AML-193 (cell line): ENCODE measurements around the gene MTUS2.

ENCODE experiments used
- DNase-seq, 2 experiments: peaks; one replicate each; lab custom pipeline; 2025; lab: John Stamatoyannopoulos, UW

Gene MTUS2

GRCh38 chr13:29402166-29402636, 582.1 kb downstream of the MTUS2 start:
- no peak for DNase-seq

GRCh38 chr13:29405401-29405800, 585.3 kb downstream of the MTUS2 start:
- no peak for DNase-seq

- no peak for DNase-seq
Measured at GRCh38 chr13:29411481-29411880, 591.3 kb downstream of the MTUS2 start.

- no peak for DNase-seq
Measured at GRCh38 chr13:29418026-29418425, 597.9 kb downstream of the MTUS2 start.

GRCh38 chr13:29421118-29421517, 601.0 kb downstream of the MTUS2 start:
- DNase-seq, result no peak

- no peak for DNase-seq
Measured at GRCh38 chr13:29422015-29422414, 601.9 kb downstream of the MTUS2 start.

GRCh38 chr13:29423050-29423449, 602.9 kb downstream of the MTUS2 start:
- DNase-seq, result no peak

GRCh38 chr13:29427937-29428309, 607.8 kb downstream of the MTUS2 start:
- DNase-seq, result no peak

GRCh38 chr13:29428310-29429181, 608.4 kb downstream of the MTUS2 start:
- no peak for DNase-seq

GRCh38 chr13:29429286-29429900, 609.3 kb downstream of the MTUS2 start:
- no peak for DNase-seq

- no peak for DNase-seq
Measured at GRCh38 chr13:29434217-29434945, 614.2 kb downstream of the MTUS2 start.

GRCh38 chr13:29435125-29435911, 615.2 kb downstream of the MTUS2 start:
- no peak for DNase-seq

- DNase-seq, result no peak
Measured at GRCh38 chr13:29436291-29436690, 616.2 kb downstream of the MTUS2 start.

GRCh38 chr13:29436721-29437280, 616.7 kb downstream of the MTUS2 start:
- no peak for DNase-seq

GRCh38 chr13:29438769-29439168, 618.6 kb downstream of the MTUS2 start:
- DNase-seq, result no peak

- DNase-seq, result no peak
Measured at GRCh38 chr13:29439601-29440388, 619.7 kb downstream of the MTUS2 start.

GRCh38 chr13:29441306-29441705, 621.2 kb downstream of the MTUS2 start:
- no peak for DNase-seq

- no peak for DNase-seq
Measured at GRCh38 chr13:29446016-29446415, 625.9 kb downstream of the MTUS2 start.

- DNase-seq, result peak in 1 of 2 experiments; percentile 7
Measured at GRCh38 chr13:29448174-29448573, 628.0 kb downstream of the MTUS2 start.

GRCh38 chr13:29449726-29450125, 629.6 kb downstream of the MTUS2 start:
- DNase-seq, result no peak

- no peak for DNase-seq
Measured at GRCh38 chr13:29451976-29452375, 631.8 kb downstream of the MTUS2 start.
